ENCODE measurements around the gene EXOC3L1. TPM values are rescaled to one million over a fixed set of nuclear protein-coding genes. Genes with fewer than 3 reads are reported as not detected.

The EXOC3L1 gene
- total RNA-seq, 2 donors from 2014 or later = 0.97 to 1.8 TPM

DNA sequence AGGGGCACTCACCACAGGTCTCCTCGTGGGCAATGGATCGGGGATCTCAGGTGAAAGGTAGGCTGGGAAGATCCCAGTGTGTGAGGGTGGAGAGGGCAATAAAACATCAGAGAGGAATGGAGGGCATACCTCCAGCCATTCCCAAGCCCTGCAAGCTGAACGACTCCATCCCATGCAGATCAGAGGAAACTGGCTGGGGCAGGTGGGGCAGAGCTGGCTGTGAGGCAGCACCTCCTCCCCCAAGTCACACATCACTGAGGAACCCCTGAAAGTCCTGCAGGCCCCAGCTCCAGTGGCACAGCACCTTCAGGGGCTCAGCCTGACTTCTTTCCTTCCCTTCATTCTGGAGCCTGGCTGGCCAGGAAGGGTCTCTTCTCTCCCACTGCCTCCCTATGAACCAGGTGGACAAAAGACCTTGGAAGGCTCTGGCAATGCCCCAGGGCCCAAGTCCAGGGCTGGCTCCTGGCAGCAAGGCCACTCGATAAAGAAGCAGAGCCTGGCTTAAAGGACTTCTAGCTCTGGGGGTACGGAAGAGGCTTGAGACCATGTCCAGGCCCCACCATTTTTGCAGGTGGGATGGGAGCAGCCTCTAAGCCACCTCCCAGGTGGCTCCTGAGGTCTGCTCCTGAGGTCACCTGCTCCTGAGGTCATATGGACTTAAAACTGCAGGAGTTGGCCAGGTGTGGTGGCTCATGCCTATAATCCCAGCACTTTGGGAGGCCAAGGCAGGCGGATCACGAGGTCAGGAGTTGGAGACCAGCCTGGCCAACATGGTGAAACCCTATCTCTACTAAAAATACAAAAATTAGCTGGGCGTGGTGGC, 23.5 kb upstream of the EXOC3L1 start:
- Mint-ChIP-seq H3K4me3 (no peak overlapping the region), H3K27ac (no peak overlapping the region), H3K27me3 (ENCODE audit: insufficient read depth) (peaks cover 58% of the 10 kb centered on the region), H3K36me3 (ENCODE audit: low read depth) (no peaks in the 10 kb centered on the region), H3K9me3 (no peaks in the 10 kb centered on the region), H3K4me1 (no peaks in the 10 kb centered on the region)
- peaks cover 7% of the 10 kb centered on the region for H3K27me3 ChIP-seq (ENCODE audit: control insufficient read depth, insufficient read depth, low read length, poor library complexity, severe bottlenecking)
- WGBS, 2 experiments (ENCODE audit: insufficient coverage in 1 of 2, insufficient read length in 1 of 2) = 82 to 85% methylated on average over 5 to 8 of the region's 8 CpGs
- H3K27ac ChIP-seq (ENCODE audit: low read depth, low read length) = no peak overlapping the region
- H3K4me1 ChIP-seq (ENCODE audit: control insufficient read depth, insufficient read depth, low read length) = no peaks in the 10 kb centered on the region
- H3K36me3 ChIP-seq (ENCODE audit: control insufficient read depth, insufficient read depth, low read length) = no peaks in the 10 kb centered on the region
- TF ChIP-seq, protein P1, sequence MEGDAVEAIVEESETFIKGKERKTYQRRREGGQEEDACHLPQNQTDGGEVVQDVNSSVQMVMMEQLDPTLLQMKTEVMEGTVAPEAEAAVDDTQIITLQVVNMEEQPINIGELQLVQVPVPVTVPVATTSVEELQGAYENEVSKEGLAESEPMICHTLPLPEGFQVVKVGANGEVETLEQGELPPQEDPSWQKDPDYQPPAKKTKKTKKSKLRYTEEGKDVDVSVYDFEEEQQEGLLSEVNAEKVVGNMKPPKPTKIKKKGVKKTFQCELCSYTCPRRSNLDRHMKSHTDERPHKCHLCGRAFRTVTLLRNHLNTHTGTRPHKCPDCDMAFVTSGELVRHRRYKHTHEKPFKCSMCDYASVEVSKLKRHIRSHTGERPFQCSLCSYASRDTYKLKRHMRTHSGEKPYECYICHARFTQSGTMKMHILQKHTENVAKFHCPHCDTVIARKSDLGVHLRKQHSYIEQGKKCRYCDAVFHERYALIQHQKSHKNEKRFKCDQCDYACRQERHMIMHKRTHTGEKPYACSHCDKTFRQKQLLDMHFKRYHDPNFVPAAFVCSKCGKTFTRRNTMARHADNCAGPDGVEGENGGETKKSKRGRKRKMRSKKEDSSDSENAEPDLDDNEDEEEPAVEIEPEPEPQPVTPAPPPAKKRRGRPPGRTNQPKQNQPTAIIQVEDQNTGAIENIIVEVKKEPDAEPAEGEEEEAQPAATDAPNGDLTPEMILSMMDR (conservative IDR thresholded peaks at IDR 0.05) = no peak
- H3K4me3 ChIP-seq (ENCODE audit: low read length) = no peak overlapping the region
- H3K9ac ChIP-seq (ENCODE audit: extremely low read depth, low read length, poor library complexity, severe bottlenecking) = no peak overlapping the region
- no peaks in the 10 kb centered on the region for H3K9me3 ChIP-seq (ENCODE audit: control insufficient read depth, low read length)
- DNase-seq = no peak

DNA sequence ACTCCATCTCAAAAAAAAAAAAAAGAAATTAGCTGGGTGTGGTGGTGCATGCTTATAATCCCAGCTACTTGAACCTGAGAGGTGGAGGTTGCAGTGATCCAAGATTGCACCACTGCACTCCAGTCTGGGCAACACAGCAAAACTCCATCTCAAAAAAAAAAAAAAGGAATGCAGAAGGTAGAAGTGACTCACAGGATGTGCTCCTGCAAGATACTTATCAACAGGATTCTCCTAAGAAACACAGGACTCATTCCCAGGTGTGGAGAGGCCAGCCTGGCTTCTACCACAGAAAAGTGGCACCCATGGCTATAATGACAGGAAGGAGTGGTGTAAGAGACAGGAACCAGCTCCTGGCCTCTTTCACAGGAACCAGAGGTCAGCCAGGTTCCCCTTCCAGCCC, 22.8 kb upstream of the EXOC3L1 start:
- Histone ChIP-seq H3K36me3 (ENCODE audit: control insufficient read depth, insufficient read depth, low read length) (no peaks in the 10 kb centered on the region), H3K27me3 (ENCODE audit: control insufficient read depth, insufficient read depth, low read length, poor library complexity, severe bottlenecking) (peaks cover 7% of the 10 kb centered on the region), H3K4me1 (ENCODE audit: control insufficient read depth, insufficient read depth, low read length) (no peaks in the 10 kb centered on the region), H3K9me3 (ENCODE audit: control insufficient read depth, low read length) (no peaks in the 10 kb centered on the region), H3K9ac (ENCODE audit: extremely low read depth, low read length, poor library complexity, severe bottlenecking) (no peak overlapping the region), H3K27ac (ENCODE audit: low read depth, low read length) (no peak overlapping the region), H3K4me3 (ENCODE audit: low read length) (no peak overlapping the region)
- DNase-seq = no peak
- Mint-ChIP-seq H3K27ac (no peak overlapping the region), H3K9me3 (no peaks in the 10 kb centered on the region), H3K36me3 (ENCODE audit: low read depth) (no peaks in the 10 kb centered on the region), H3K4me3 (no peak overlapping the region), H3K4me1 (no peaks in the 10 kb centered on the region), H3K27me3 (ENCODE audit: insufficient read depth) (peaks cover 56% of the 10 kb centered on the region)
- TF ChIP-seq, protein P1 (conservative IDR thresholded peaks at IDR 0.05) = no peak

DNA sequence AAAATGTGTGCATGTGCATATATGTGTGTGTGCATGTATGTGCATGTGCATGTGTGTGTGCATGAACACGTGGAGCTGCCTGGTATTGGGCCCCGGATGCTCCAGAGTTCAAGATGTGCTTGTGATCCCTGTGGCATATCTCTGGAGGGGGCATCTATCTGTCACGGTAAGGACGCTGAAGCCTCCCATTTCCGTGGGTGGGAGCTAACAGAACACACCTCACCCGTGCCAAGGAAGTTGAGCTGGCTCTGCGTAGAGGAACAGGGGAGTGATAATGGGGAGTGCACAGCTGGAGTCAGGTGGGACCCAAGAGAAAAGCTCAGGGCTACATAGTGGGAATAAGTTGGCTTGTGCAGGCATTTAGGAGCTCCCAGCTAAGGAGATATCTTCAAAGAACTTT, 21.7 kb upstream of the EXOC3L1 start:
- no peak for DNase-seq

More for the DNA sequence above, 21.7 kb upstream of the EXOC3L1 start:
- no peak overlapping the region for H3K4me3 ChIP-seq (ENCODE audit: low read length)
- H3K36me3 ChIP-seq (ENCODE audit: control insufficient read depth, insufficient read depth, low read length) = no peaks in the 10 kb centered on the region
- Mint-ChIP-seq H3K27ac (no peak overlapping the region), H3K27me3 (ENCODE audit: insufficient read depth) (peaks cover 46% of the 10 kb centered on the region), H3K9me3 (no peaks in the 10 kb centered on the region), H3K36me3 (ENCODE audit: low read depth) (no peaks in the 10 kb centered on the region), H3K4me3 (no peak overlapping the region), H3K4me1 (peaks cover 7% of the 10 kb centered on the region)
- WGBS, 2 experiments (ENCODE audit: insufficient coverage in 1 of 2, insufficient read length in 1 of 2) = 81 to 88% methylated on average over 6 to 7 of the region's 7 CpGs
- H3K27me3 ChIP-seq (ENCODE audit: control insufficient read depth, insufficient read depth, low read length, poor library complexity, severe bottlenecking) = no peaks in the 10 kb centered on the region
- H3K4me1 ChIP-seq (ENCODE audit: control insufficient read depth, insufficient read depth, low read length) = peaks cover 2% of the 10 kb centered on the region
- H3K9ac ChIP-seq (ENCODE audit: extremely low read depth, low read length, poor library complexity, severe bottlenecking) = no peak overlapping the region
- H3K27ac ChIP-seq (ENCODE audit: low read depth, low read length) = no peak overlapping the region
- TF ChIP-seq, protein P1 (conservative IDR thresholded peaks at IDR 0.05) = no peak
- H3K9me3 ChIP-seq (ENCODE audit: control insufficient read depth, low read length) = no peaks in the 10 kb centered on the region
